HL-60/S4 treated with phorbol 12-myristate 13-acetate at 8.2 ng/mL for 4 days and 3 days (cell line): ENCODE data around the gene C19orf67.

ENCODE experiments used
- in situ Hi-C: fragments of 300-500 bp; cut with MboI; formaldehyde crosslinking; loops from 2 replicates; pipeline ENCODE4 v1.15.0; 2022; ENCODE audit warnings: low sequenced_read_pairs

C19orf67 gene

GRCh38 chr19:14110650-14111049 is 25.1 kb upstream of the C19orf67 start:
- in situ Hi-C loops: no loop called here

GRCh38 chr19:14107581-14108461 is 22.2 kb upstream of the C19orf67 start:
- in situ Hi-C loops: no loop called here

GRCh38 chr19:14106840-14107239 is 21.3 kb upstream of the C19orf67 start:
- in situ Hi-C loops: no loop called here

GRCh38 chr19:14105680-14106079 is 20.1 kb upstream of the C19orf67 start:
- in situ Hi-C loops: no loop called here

GRCh38 chr19:14103310-14103709 is 17.7 kb upstream of the C19orf67 start:
- in situ Hi-C loops: no loop called here

GRCh38 chr19:14102756-14103155 is 17.2 kb upstream of the C19orf67 start:
- in situ Hi-C loops: no loop called here

- in situ Hi-C loops: no loop called here
These were observed 16.6 kb upstream of the C19orf67 start for GRCh38 chr19:14102102-14102696.

GRCh38 chr19:14101003-14101545 is 15.5 kb upstream of the C19orf67 start:
- in situ Hi-C loops: no loop called here

GRCh38 chr19:14097532-14098151 is 12.1 kb upstream of the C19orf67 start:
- in situ Hi-C loops: no loop called here

- in situ Hi-C loops: no loop called here
These were observed 10.8 kb upstream of the C19orf67 start for GRCh38 chr19:14096272-14096992.

GRCh38 chr19:14094854-14095253 is 9.3 kb upstream of the C19orf67 start:
- in situ Hi-C loops: no loop called here

GRCh38 chr19:14093117-14093823 is 7.7 kb upstream of the C19orf67 start:
- in situ Hi-C loops: no loop called here

GRCh38 chr19:14091813-14092462 is 6.4 kb upstream of the C19orf67 start:
- in situ Hi-C loops: no loop called here

- in situ Hi-C loops: no loop called here
These were observed 5.7 kb upstream of the C19orf67 start for GRCh38 chr19:14091081-14091812.

GRCh38 chr19:14090509-14091080 is 5.0 kb upstream of the C19orf67 start, which contains the start of gene SAMD1:
TSS of gene SAMD1 (minus strand) at chr19:14090751.
- in situ Hi-C loops: no loop called here

- in situ Hi-C loops: no loop called here
These were observed 4.3 kb upstream of the C19orf67 start for GRCh38 chr19:14089662-14090508.

GRCh38 chr19:14089412-14089661 is 3.8 kb upstream of the C19orf67 start:
- in situ Hi-C loops: no loop called here
